Smooth muscle cell (in vitro differentiated cells): Measurements from ENCODE around the gene BCL11B. TPM values are rescaled to one million over a fixed set of nuclear protein-coding genes. Genes with fewer than 3 reads are reported as not detected.
A peak's percentile ranks its signal among the peaks of the same experiment; 100 is the strongest.

ENCODE experiments used
- DNase-seq: peaks from one replicate; lab custom pipeline; 2025; ENCODE audit not compliant: unreplicated experiment; lab: John Stamatoyannopoulos, UW
- H2AFZ ChIP-seq: fragments of 200-600 bp; sonication (generic); 2 replicates; pipeline ENCODE4 v1.6.0; 2016; ENCODE audit warnings: antibody characterized with exemption, low read depth, mild to moderate bottlenecking
- H3F3A ChIP-seq: fragments of 200-600 bp; sonication (generic); 2 replicates; pipeline ENCODE4 v1.6.0; 2017; ENCODE audit warnings: antibody characterized with exemption, low read depth
- H3K27ac ChIP-seq: fragments of 200-600 bp; sonication (generic); 2 replicates; pipeline ENCODE4 v1.5.1; 2016; ENCODE audit warnings: low read depth, mild to moderate bottlenecking
- H3K27me3 ChIP-seq: fragments of 200-600 bp; sonication (generic); 2 replicates; pipeline ENCODE4 v1.6.1; 2016; ENCODE audit warnings: low read depth, mild to moderate bottlenecking
- H3K36me3 ChIP-seq: fragments of 200-600 bp; sonication (generic); 2 replicates; pipeline ENCODE4 v1.5.1; 2016; ENCODE audit warnings: low read depth
- H3K4me1 ChIP-seq: fragments of 200-600 bp; sonication (generic); 2 replicates; pipeline ENCODE4 v1.5.1; 2016; ENCODE audit warnings: low read depth
- H3K4me2 ChIP-seq: fragments of 200-600 bp; sonication (generic); 2 replicates; pipeline ENCODE4 v1.6.0; 2016; ENCODE audit warnings: mild to moderate bottlenecking
- H3K4me3 ChIP-seq: fragments of 200-600 bp; sonication (generic); 2 replicates; pipeline ENCODE4 v1.5.1; 2016; ENCODE audit warnings: mild to moderate bottlenecking
- H3K79me2 ChIP-seq: fragments of 200-600 bp; sonication (generic); 2 replicates; pipeline ENCODE4 v1.6.0; 2016; ENCODE audit warnings: low read depth, mild to moderate bottlenecking
- H3K9ac ChIP-seq: fragments of 200-600 bp; sonication (generic); 2 replicates; pipeline ENCODE4 v1.6.0; 2016; ENCODE audit warnings: low read depth
- H3K9me3 ChIP-seq: fragments of 200-600 bp; sonication (generic); replicated peaks from 2 replicates; pipeline ENCODE4 v1.5.1; 2016; ENCODE audit warnings: low read depth
- H4K20me1 ChIP-seq: fragments of 200-600 bp; sonication (generic); 2 replicates; pipeline ENCODE4 v1.6.0; 2016; ENCODE audit warnings: low read depth
- CTCF ChIP-seq: fragments of 200-600 bp; sonication (generic); IDR thresholded peaks from 2 replicates; pipeline ENCODE4 v1.5.1; 2017; ENCODE audit warnings: borderline replicate concordance, mild to moderate bottlenecking, antibody characterized with exemption; ENCODE audit not compliant: insufficient read depth, poor library complexity, severe bottlenecking
- WGBS: methylation state at CpG from one replicate; pipeline ENCODE4 v1.1.7; 2016; ENCODE audit warnings: low lambda C conversion rate; 5-methylcytosine and 5-hydroxymethylcytosine counted together
- polyA plus RNA-seq: library from polyadenylated mRNA; unstranded; fragments of >200 nt; fragmentation: Nextera tagmentation; extraction: Ambion mirVana; gene quantifications from 2 replicates; pipeline ENCODE4 v1.2.1, GENCODE V29; 2016
- total RNA-seq: library from RNA; depleted of rRNA; stranded (reverse); fragments of >200 nt; gene quantifications from 2 replicates; pipeline ENCODE4 v1.2.3, GENCODE V29; 2014

Gene BCL11B
- total and polyA plus RNA-seq, 2 experiments from 2014 or later: 0.56 to 3.0 TPM

- TF ChIP-seq CTCF: no peak
Observed at GRCh38 chr14:99216191-99216590, 55.8 kb downstream of the BCL11B start.

GRCh38 chr14:99215277-99215676 is 56.7 kb downstream of the BCL11B start:
- H3K36me3 ChIP-seq: no peaks in the 10 kb centered on the region
- peaks cover 6% of the 10 kb centered on the region for H3K79me2 ChIP-seq
- no peaks in the 10 kb centered on the region for H3K27me3 ChIP-seq
- peak overlapping the region; percentile 33 for H3K4me3 ChIP-seq
- H3F3A ChIP-seq: peaks cover 30% of the 10 kb centered on the region
- no peak for DNase-seq
- peaks cover 8% of the 10 kb centered on the region for H3K4me1 ChIP-seq
- TF ChIP-seq CTCF: no peak
- H4K20me1 ChIP-seq: peaks cover 41% of the 10 kb centered on the region
- H3K9me3 ChIP-seq: no peaks in the 10 kb centered on the region
- no peak overlapping the region for H2AFZ ChIP-seq
- H3K27ac ChIP-seq: no peak overlapping the region
- H3K4me2 ChIP-seq: peak overlapping the region; percentile 75
- WGBS: 33% methylated on average over 16 of the region's 16 CpGs
- no peak overlapping the region for H3K9ac ChIP-seq

More at GRCh38 chr14:99216191-99216590, 55.8 kb downstream of the BCL11B start:
- H3K27me3 ChIP-seq: no peaks in the 10 kb centered on the region
- H3K79me2 ChIP-seq: peaks cover 6% of the 10 kb centered on the region
- no peak overlapping the region for H3K9ac ChIP-seq
- peaks cover 8% of the 10 kb centered on the region for H3K4me1 ChIP-seq
- WGBS: 94% methylated on average over 10 of the region's 10 CpGs
- peaks cover 38% of the 10 kb centered on the region for H4K20me1 ChIP-seq
- DNase-seq: no peak
- no peak overlapping the region for H3K4me3 ChIP-seq
- H3K27ac ChIP-seq: no peak overlapping the region
- no peaks in the 10 kb centered on the region for H3K9me3 ChIP-seq
- no peaks in the 10 kb centered on the region for H3K36me3 ChIP-seq
- peaks cover 30% of the 10 kb centered on the region for H3F3A ChIP-seq
- H2AFZ ChIP-seq: no peak overlapping the region
- H3K4me2 ChIP-seq: no peak overlapping the region

- no peak overlapping the region for H3K9ac ChIP-seq
- H2AFZ ChIP-seq: no peak overlapping the region
- no peak overlapping the region for H3K4me3 ChIP-seq
- H3F3A ChIP-seq: peaks cover 30% of the 10 kb centered on the region
- peaks cover 6% of the 10 kb centered on the region for H3K79me2 ChIP-seq
- peaks cover 8% of the 10 kb centered on the region for H3K4me1 ChIP-seq
- no peak overlapping the region for H3K27ac ChIP-seq
- H3K36me3 ChIP-seq: no peaks in the 10 kb centered on the region
- H4K20me1 ChIP-seq: peaks cover 45% of the 10 kb centered on the region
- H3K9me3 ChIP-seq: no peaks in the 10 kb centered on the region
- H3K4me2 ChIP-seq: no peak overlapping the region
- 89% methylated on average over 7 of the region's 7 CpGs for WGBS
- no peak for DNase-seq
- no peak for TF ChIP-seq CTCF
- H3K27me3 ChIP-seq: no peaks in the 10 kb centered on the region
Observed at GRCh38 chr14:99214701-99215100, 57.3 kb downstream of the BCL11B start.

- TF ChIP-seq CTCF: no peak
- no peak overlapping the region for H2AFZ ChIP-seq
- 92% methylated on average over 12 of the region's 12 CpGs for WGBS
- H3K27me3 ChIP-seq: no peaks in the 10 kb centered on the region
- no peak for DNase-seq
- no peaks in the 10 kb centered on the region for H3K36me3 ChIP-seq
- no peak overlapping the region for H3K4me2 ChIP-seq
- H3K4me3 ChIP-seq: no peak overlapping the region
- no peaks in the 10 kb centered on the region for H3K9me3 ChIP-seq
- peaks cover 23% of the 10 kb centered on the region for H3F3A ChIP-seq
- peaks cover 46% of the 10 kb centered on the region for H4K20me1 ChIP-seq
- H3K27ac ChIP-seq: no peak overlapping the region
- no peak overlapping the region for H3K9ac ChIP-seq
- H3K4me1 ChIP-seq: peaks cover 8% of the 10 kb centered on the region
- H3K79me2 ChIP-seq: peaks cover 6% of the 10 kb centered on the region
Observed at GRCh38 chr14:99213527-99213971, 58.4 kb downstream of the BCL11B start.
